Thyroid gland (tissue), 4 donors: Measurements from ENCODE around the gene ATPAF1.

Source experiments
- CTCF ChIP-seq, 6 experiments: fragments of 200-600 bp in 3 of 6; fragments of 450-650 bp in 3 of 6; sonication (generic) in 3 of 6; IDR thresholded peaks; one replicate each; pipeline ENCODE4 v1.5.1; 2016 to 2019; ENCODE audit warnings: antibody characterized with exemption in 6 of 6, mild to moderate bottlenecking in 2 of 6, inconsistent platforms in 1 of 6, moderate library complexity in 1 of 6
- POLR2A ChIP-seq, 2 donors: fragments of 450-650 bp; IDR thresholded peaks; one replicate each; pipeline ENCODE4 v1.6.1; 2017; ENCODE audit warnings: antibody characterized with exemption in 2 of 2, mild to moderate bottlenecking in 2 of 2, moderate library complexity in 1 of 2

- no peak for TF ChIP-seq CTCF (IDR thresholded peaks at IDR 0.05)
- TF ChIP-seq POLR2A (IDR thresholded peaks at IDR 0.05): no peak
These were observed 56.4 kb downstream of the ATPAF1 start for GRCh38 chr1:46611691-46612221.
